ENCODE data around the gene CNNM3. TPM values are rescaled to one million over a fixed set of nuclear protein-coding genes. Genes with fewer than 3 reads are reported as not detected.

Gene CNNM3
- total RNA-seq, 2 donors from 2014 or later = 4.2 to 7.9 TPM

- DNase-seq (ENCODE audit: low spot score) = no peak
- Histone ChIP-seq H3K36me3 (peaks cover 4% of the 10 kb centered on the region), H3K9me3 (no peaks in the 10 kb centered on the region), H3K4me3 (no peak overlapping the region), H3K27me3 (no peaks in the 10 kb centered on the region), H3K4me1 (peaks cover 0 to 75% of the 10 kb centered on the region in 2 donors), H3K27ac (no peak overlapping the region)
- TF ChIP-seq, protein P1, sequence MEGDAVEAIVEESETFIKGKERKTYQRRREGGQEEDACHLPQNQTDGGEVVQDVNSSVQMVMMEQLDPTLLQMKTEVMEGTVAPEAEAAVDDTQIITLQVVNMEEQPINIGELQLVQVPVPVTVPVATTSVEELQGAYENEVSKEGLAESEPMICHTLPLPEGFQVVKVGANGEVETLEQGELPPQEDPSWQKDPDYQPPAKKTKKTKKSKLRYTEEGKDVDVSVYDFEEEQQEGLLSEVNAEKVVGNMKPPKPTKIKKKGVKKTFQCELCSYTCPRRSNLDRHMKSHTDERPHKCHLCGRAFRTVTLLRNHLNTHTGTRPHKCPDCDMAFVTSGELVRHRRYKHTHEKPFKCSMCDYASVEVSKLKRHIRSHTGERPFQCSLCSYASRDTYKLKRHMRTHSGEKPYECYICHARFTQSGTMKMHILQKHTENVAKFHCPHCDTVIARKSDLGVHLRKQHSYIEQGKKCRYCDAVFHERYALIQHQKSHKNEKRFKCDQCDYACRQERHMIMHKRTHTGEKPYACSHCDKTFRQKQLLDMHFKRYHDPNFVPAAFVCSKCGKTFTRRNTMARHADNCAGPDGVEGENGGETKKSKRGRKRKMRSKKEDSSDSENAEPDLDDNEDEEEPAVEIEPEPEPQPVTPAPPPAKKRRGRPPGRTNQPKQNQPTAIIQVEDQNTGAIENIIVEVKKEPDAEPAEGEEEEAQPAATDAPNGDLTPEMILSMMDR (IDR thresholded peaks at IDR 0.05) = no peak
Observed at GRCh38 chr2:96819876-96820511, 3.9 kb downstream of the CNNM3 start.

GRCh38 chr2:96821113-96821675 is 5.1 kb downstream of the CNNM3 start:
- no peak overlapping the region for H3K4me3 ChIP-seq
- TF ChIP-seq, protein P1 (IDR thresholded peaks at IDR 0.05) = no peak
- no peaks in the 10 kb centered on the region for H3K27me3 ChIP-seq
- no peaks in the 10 kb centered on the region for H3K9me3 ChIP-seq
- DNase-seq (ENCODE audit: low spot score) = no peak
- no peak overlapping the region for H3K27ac ChIP-seq
- peaks cover 0 to 69% of the 10 kb centered on the region in 2 donors for H3K4me1 ChIP-seq
- peaks cover 16% of the 10 kb centered on the region for H3K36me3 ChIP-seq

DNA sequence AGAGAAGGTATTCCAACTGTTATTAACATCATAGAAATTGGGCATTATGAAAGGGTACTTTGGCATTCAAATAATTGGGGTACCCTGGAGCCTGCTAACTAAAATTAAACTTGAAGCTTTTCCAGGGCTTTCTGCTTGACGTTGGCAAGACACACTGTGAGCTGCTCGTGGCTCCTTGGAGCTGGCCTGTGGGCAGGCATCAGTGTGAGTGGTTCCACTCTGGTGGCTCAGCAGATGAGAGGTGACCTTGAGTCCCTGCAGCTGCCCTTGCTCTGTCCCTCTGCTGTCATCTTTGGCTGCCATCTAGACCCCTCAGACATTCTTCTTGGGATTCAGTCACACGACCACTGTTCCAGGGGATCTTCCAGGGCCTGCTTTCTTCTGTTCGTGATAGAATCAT is 6.7 kb downstream of the CNNM3 start:
- Histone ChIP-seq H3K4me3 (no peak overlapping the region), H3K9me3 (no peaks in the 10 kb centered on the region), H3K27ac (no peak overlapping the region), H3K27me3 (no peaks in the 10 kb centered on the region), H3K36me3 (peaks cover 32% of the 10 kb centered on the region), H3K4me1 (peaks cover 0 to 60% of the 10 kb centered on the region in 2 donors)
- no peak for DNase-seq (ENCODE audit: low spot score)
- TF ChIP-seq, protein P1 (IDR thresholded peaks at IDR 0.05) = no peak

DNA sequence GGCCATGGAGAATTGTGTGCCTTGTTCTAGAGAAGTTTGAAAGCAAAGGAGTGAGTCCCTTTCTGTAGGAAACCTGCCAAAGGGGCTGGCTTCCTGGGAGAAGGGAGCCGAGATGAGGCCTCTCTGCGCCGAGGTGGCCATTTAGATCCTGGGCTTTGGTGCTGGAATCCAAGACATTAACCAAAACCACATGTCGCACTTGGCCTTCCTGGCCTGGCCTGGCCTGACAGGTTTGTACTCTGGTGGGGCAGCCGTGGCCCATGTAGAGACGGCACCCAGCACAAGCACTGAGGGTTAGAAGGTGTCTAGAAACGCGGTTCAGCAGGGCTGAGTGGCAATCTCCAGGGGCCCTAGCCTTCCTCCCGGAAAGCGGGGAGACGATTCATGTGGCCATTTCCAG is 7.1 kb downstream of the CNNM3 start:
- no peaks in the 10 kb centered on the region for H3K9me3 ChIP-seq
- H3K27ac ChIP-seq = no peak overlapping the region
- H3K36me3 ChIP-seq = peaks cover 36% of the 10 kb centered on the region
- TF ChIP-seq, protein P1 (IDR thresholded peaks at IDR 0.05) = no peak
- H3K4me3 ChIP-seq = no peak overlapping the region
- no peak for DNase-seq (ENCODE audit: low spot score)
- H3K4me1 ChIP-seq = peaks cover 0 to 56% of the 10 kb centered on the region in 2 donors
- no peaks in the 10 kb centered on the region for H3K27me3 ChIP-seq

DNA sequence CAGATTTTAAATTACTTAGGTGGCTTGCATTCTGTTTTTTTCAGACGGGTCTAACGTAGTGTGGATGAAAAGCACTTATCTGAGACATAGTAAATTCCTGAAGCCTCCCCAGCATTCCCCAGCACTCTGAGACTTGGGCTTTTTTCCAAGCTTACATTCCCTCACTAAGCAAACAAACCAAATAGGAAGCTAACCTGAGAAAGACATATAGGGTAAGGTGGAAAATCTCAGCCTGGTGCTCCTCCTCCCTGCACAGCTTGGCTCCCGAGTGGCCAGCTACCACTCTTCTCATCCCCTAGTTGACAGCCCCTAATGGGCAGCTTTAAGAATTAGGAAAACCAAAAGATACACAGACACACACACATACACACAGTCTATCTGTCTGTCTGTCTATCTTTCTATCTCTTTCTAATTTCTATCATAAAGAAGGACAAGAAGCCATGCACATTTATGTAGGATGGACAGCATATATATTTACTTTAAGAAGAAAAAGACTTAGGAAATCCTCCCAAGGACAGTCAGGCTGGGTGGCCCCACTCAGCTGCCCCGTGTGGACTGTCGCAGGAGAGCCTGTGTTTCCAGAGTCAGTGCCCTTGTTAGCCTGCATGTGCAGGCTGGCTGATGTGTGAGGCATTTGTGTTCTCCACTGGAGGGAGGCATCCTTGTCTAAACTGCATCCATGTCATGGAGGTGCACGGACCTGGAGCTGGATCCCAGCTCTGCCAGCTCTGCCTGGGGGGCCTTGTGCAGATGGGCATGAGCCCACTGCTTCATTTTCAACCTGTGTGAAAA is 8.2 kb downstream of the CNNM3 start:
- Histone ChIP-seq H3K9me3 (no peaks in the 10 kb centered on the region), H3K27me3 (no peaks in the 10 kb centered on the region), H3K27ac (no peak overlapping the region), H3K4me1 (peaks cover 0 to 45% of the 10 kb centered on the region in 2 donors), H3K4me3 (no peak overlapping the region), H3K36me3 (peaks cover 46% of the 10 kb centered on the region)
- TF ChIP-seq, protein P1 (IDR thresholded peaks at IDR 0.05) = no peak
- no peak for DNase-seq (ENCODE audit: low spot score)
